ENCODE results near the gene RPL6.

RPL6 gene

DNA sequence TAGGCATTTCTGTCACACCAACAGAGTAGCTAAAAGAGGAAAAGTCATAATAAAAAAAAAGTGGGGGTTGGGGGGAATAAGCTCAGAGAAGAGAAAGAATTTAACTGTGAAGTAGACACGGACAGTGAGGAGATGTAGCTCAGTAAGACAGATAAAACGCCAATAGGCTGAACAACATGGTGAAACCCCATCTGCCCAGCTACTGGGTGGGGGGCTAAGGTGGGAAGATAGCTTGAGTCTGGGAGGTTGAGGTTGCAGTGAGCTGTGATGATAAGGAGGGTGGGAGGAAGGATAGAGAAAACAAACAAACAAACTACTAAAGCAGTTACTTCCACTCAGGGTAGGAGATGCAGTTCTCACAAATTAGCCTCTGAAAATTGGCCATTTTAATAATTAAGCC lies 52.2 kb downstream of the RPL6 start:
- H3K4me3 ChIP-seq (ENCODE audit: low read depth, low read length), result no peak overlapping the region
- TF ChIP-seq, protein P1, sequence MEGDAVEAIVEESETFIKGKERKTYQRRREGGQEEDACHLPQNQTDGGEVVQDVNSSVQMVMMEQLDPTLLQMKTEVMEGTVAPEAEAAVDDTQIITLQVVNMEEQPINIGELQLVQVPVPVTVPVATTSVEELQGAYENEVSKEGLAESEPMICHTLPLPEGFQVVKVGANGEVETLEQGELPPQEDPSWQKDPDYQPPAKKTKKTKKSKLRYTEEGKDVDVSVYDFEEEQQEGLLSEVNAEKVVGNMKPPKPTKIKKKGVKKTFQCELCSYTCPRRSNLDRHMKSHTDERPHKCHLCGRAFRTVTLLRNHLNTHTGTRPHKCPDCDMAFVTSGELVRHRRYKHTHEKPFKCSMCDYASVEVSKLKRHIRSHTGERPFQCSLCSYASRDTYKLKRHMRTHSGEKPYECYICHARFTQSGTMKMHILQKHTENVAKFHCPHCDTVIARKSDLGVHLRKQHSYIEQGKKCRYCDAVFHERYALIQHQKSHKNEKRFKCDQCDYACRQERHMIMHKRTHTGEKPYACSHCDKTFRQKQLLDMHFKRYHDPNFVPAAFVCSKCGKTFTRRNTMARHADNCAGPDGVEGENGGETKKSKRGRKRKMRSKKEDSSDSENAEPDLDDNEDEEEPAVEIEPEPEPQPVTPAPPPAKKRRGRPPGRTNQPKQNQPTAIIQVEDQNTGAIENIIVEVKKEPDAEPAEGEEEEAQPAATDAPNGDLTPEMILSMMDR (IDR thresholded peaks at IDR 0.05; ENCODE audit: borderline replicate concordance, insufficient read depth, low read depth, low read length), result no peak

Measured in GM12875 (cell line).